SK-N-SH (cell line): ENCODE data around the gene ETFA. TPM values are rescaled to one million over a fixed set of nuclear protein-coding genes. Genes with fewer than 3 reads are reported as not detected.

ENCODE experiments used
- CTCF ChIA-PET: fragments of 300-600, 350-600 bp; formaldehyde crosslinking; extraction: SDS; loops from one replicate; lab custom pipeline; 2021; lab: Yijun Ruan, JAX
- POLR2A ChIA-PET: fragments of 350-600 bp; sonication (Branson Sonifier 250); formaldehyde crosslinking; extraction: SDS; loops from one replicate; lab custom pipeline; 2020; ENCODE audit warnings: antibody characterized with exemption, inconsistent platforms; lab: Yijun Ruan, JAX
- DNase-seq: peaks from one replicate; pipeline ENCODE4 v3.0.0; 2012
- H2AFZ ChIP-seq: fragments of 200-600 bp; sonication (generic); 2 replicates; pipeline ENCODE4 v1.8.1; 2016; ENCODE audit warnings: antibody characterized with exemption, mild to moderate bottlenecking, low read depth
- H3F3A ChIP-seq: fragments of 200-600 bp; sonication (generic); replicated peaks from 2 replicates; pipeline ENCODE3; 2016; ENCODE audit warnings: antibody characterized with exemption, mild to moderate bottlenecking; ENCODE audit not compliant: insufficient read depth
- H3K27ac ChIP-seq, 2 experiments: fragments of 200-500 bp in 1 of 2; fragments of 200-600 bp in 1 of 2; sonication (Bioruptor generic) in 1 of 2; sonication (generic), shearing (Covaris generic) in 1 of 2; 2 replicates each; pipeline versions ENCODE4 v1.5.1 to v1.6.1; 2014 to 2016; ENCODE audit warnings: low read depth in 2 of 2, inconsistent platforms in 1 of 2, low read length in 1 of 2, mild to moderate bottlenecking in 1 of 2, mixed read lengths in 1 of 2
- H3K27me3 ChIP-seq: fragments of 200-600 bp; sonication (generic), shearing (Covaris generic); 2 replicates; pipeline ENCODE4 v1.6.1; 2016; ENCODE audit warnings: mixed run types; ENCODE audit not compliant: insufficient read depth
- H3K36me3 ChIP-seq, 2 experiments: fragments of 200-500 bp in 1 of 2; fragments of 200-600 bp in 1 of 2; sonication (Bioruptor generic) in 1 of 2; sonication (generic) in 1 of 2; replicated peaks in 1 of 2; 2 replicates each; pipeline versions ENCODE3 to v1.5.1; 2014 to 2016; ENCODE audit warnings: low read length in 1 of 2, mild to moderate bottlenecking in 1 of 2; ENCODE audit not compliant: insufficient read depth in 2 of 2, control insufficient read depth in 1 of 2
- H3K4me1 ChIP-seq, 2 experiments: fragments of 200-500 bp in 1 of 2; fragments of 200-600 bp in 1 of 2; sonication (Bioruptor generic) in 1 of 2; sonication (generic), shearing (Covaris generic) in 1 of 2; 2 replicates each; pipeline versions ENCODE4 v1.5.1 to v1.6.1; 2014 to 2016; ENCODE audit warnings: low read depth in 1 of 2, low read length in 1 of 2, mixed run types in 1 of 2; ENCODE audit not compliant: insufficient read depth in 2 of 2, control insufficient read depth in 1 of 2
- H3K4me2 ChIP-seq: fragments of 200-600 bp; sonication (generic), shearing (Covaris generic); 2 replicates; pipeline ENCODE4 v1.6.1; 2017; ENCODE audit warnings: mixed run types
- H3K4me3 ChIP-seq, 2 experiments: fragments of 200-500 bp in 1 of 2; fragments of 200-600 bp in 1 of 2; sonication (Bioruptor generic) in 1 of 2; sonication (generic), shearing (Covaris generic) in 1 of 2; 2 replicates each; pipeline versions ENCODE4 v1.5.1 to v1.8.1; 2014 to 2016; ENCODE audit warnings: low read depth in 2 of 2, inconsistent platforms in 1 of 2, low read length in 1 of 2, mild to moderate bottlenecking in 1 of 2, mixed read lengths in 1 of 2, moderate library complexity in 1 of 2
- H3K79me2 ChIP-seq: fragments of 200-600 bp; sonication (generic); 2 replicates; pipeline ENCODE4 v1.8.1; 2017; ENCODE audit warnings: mild to moderate bottlenecking; ENCODE audit not compliant: insufficient read depth
- H3K9ac ChIP-seq: fragments of 200-600 bp; sonication (generic); 2 replicates; pipeline ENCODE4 v1.6.1; 2017; ENCODE audit warnings: mixed run types
- H3K9me2 ChIP-seq: fragments of 200-600 bp; sonication (generic); 2 replicates; pipeline ENCODE4 v1.6.1; 2017; ENCODE audit warnings: mixed run types
- H3K9me3 ChIP-seq: fragments of 200-600 bp; sonication (generic); 2 replicates; pipeline ENCODE4 v1.6.1; 2017; ENCODE audit warnings: mixed run types, mild to moderate bottlenecking, moderate library complexity
- H4K20me1 ChIP-seq: fragments of 200-600 bp; sonication (generic); 2 replicates; pipeline ENCODE4 v1.6.1; 2017; ENCODE audit warnings: mild to moderate bottlenecking, mixed run types; ENCODE audit not compliant: insufficient read depth
- EP300 ChIP-seq, 2 experiments: IDR thresholded peaks; 2 replicates each; pipeline versions ENCODE4 v1.4.0 to v1.6.1; 2012; ENCODE audit warnings: borderline replicate concordance in 1 of 2, low read depth in 1 of 2, low read length in 1 of 2
- FOXJ3 ChIP-seq: sonication (generic); formaldehyde crosslinking; IDR thresholded peaks from 2 replicates; pipeline ENCODE4 v1.5.1; 2020; ENCODE audit warnings: mild to moderate bottlenecking, missing genetic modification reagents
- FOXM1 ChIP-seq: IDR thresholded peaks from 2 replicates; pipeline ENCODE4 v1.4.0; 2012; ENCODE audit warnings: low read depth, mild to moderate bottlenecking
- GABPA ChIP-seq: IDR thresholded peaks from 2 replicates; pipeline ENCODE4 v1.4.0; 2012; ENCODE audit warnings: low read depth, mild to moderate bottlenecking
- JUND ChIP-seq: IDR thresholded peaks from 2 replicates; pipeline ENCODE4 v1.4.0; 2012
- MXI1 ChIP-seq: IDR thresholded peaks from 2 replicates; pipeline ENCODE4 v1.6.1; 2012; ENCODE audit warnings: mild to moderate bottlenecking, low read depth, low read length, improper control_type of control experiment
- POLR2AphosphoS5 ChIP-seq: IDR thresholded peaks from 2 replicates; pipeline ENCODE4 v1.6.1; 2012; ENCODE audit warnings: low read depth, low read length
- RAD21 ChIP-seq: IDR thresholded peaks from 2 replicates; pipeline ENCODE4 v1.6.1; 2012; ENCODE audit warnings: mild to moderate bottlenecking, low read length
- SIN3A ChIP-seq: IDR thresholded peaks from 2 replicates; pipeline ENCODE4 v1.6.1; 2012; ENCODE audit warnings: low read depth, mild to moderate bottlenecking, low read length, moderate library complexity, borderline replicate concordance
- TAF1 ChIP-seq: IDR thresholded peaks from 2 replicates; pipeline ENCODE4 v1.6.1; 2012; ENCODE audit warnings: low read depth, mild to moderate bottlenecking, low read length, moderate library complexity, borderline replicate concordance
- TEAD4 ChIP-seq: IDR thresholded peaks from 2 replicates; pipeline ENCODE4 v1.4.0; 2012; ENCODE audit warnings: mild to moderate bottlenecking, borderline replicate concordance; ENCODE audit not compliant: insufficient read depth
- YY1 ChIP-seq: IDR thresholded peaks from 2 replicates; pipeline ENCODE4 v1.4.0; 2012; ENCODE audit warnings: low read depth, mild to moderate bottlenecking
- WGBS: methylation state at CpG from one replicate; pipeline ENCODE4 v1.1.6; 2017; ENCODE audit warnings: low lambda C conversion rate; 5-methylcytosine and 5-hydroxymethylcytosine counted together
- polyA plus RNA-seq, 3 experiments: library from polyadenylated mRNA; depleted of rRNA; stranded (reverse); fragments of >200 nt; gene quantifications; 2 replicates each; pipeline ENCODE4 v1.2.3, GENCODE V29; 2012
- TF ChIP-seq, protein P1 (sequence below): IDR thresholded peaks from 2 replicates; pipeline ENCODE4; 2012
- TF ChIP-seq, protein P2 (sequence below): IDR thresholded peaks from 2 replicates; pipeline ENCODE4 v1.4.0; 2012; ENCODE audit warnings: low read depth, borderline replicate concordance
- TF ChIP-seq, protein P3 (sequence below): fragments of 200-600 bp; sonication (generic); IDR thresholded peaks from 2 replicates; pipeline ENCODE4 v1.6.1; 2017; ENCODE audit warnings: antibody characterized with exemption, mild to moderate bottlenecking, moderate library complexity
- TF ChIP-seq, protein P4 (sequence below): fragments of 150-350 bp; IDR thresholded peaks from 2 replicates; pipeline ENCODE4 v1.6.1; 2016; ENCODE audit warnings: mild to moderate bottlenecking, low read depth, low read length
- TF ChIP-seq, protein P5 (sequence below): fragments of 150-350 bp; IDR thresholded peaks from 2 replicates; pipeline ENCODE4 v1.6.1; 2017; ENCODE audit warnings: antibody characterized with exemption, low read length, low read depth, borderline replicate concordance

Gene ETFA
- polyA plus RNA-seq, 1 of the 3 experiments (the other 2 are of a cell fraction), result 122 TPM

DNA sequence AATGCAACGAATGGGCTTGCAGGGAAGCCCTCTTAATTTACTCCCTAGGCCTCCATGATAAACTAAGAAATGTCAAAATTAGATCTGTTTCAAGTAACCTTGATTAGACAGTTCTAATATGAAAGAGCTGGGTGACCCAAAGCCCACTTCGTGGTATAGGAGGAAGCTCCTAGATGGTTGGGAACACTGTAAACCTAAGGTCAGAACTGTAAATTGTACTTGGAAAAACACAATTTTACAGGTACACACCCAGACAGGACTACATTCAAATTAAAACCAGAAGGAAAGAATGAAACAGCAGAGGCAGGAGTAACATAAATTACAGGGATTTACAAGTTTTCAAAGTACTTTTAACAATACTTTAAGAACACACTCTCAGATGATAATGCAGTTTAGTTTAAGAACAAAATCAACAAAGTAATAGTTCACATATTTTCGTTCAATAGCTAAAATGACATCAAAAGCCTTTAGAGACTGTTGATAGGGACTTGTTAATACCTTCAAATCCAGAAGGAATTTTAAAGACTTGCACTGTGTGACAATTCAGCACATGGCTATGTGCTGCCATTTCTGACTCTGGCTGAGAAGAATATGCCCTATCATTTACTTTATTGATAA is 43.7 kb upstream of the ETFA start:
- no peak overlapping the region for H3K4me2 ChIP-seq
- H3K9me3 ChIP-seq, result no peaks in the 10 kb centered on the region
- H3K4me3 ChIP-seq, result no peak overlapping the region
- CTCF ChIA-PET, result interaction anchor here (1.0 to 1.1 kb wide), 2 partner anchors 21 to 164 kb away, joined by 3 to 4 read pairs; no protein-coding TSS in a partner anchor
- no peak for TF ChIP-seq RAD21
- TF ChIP-seq, protein P1, sequence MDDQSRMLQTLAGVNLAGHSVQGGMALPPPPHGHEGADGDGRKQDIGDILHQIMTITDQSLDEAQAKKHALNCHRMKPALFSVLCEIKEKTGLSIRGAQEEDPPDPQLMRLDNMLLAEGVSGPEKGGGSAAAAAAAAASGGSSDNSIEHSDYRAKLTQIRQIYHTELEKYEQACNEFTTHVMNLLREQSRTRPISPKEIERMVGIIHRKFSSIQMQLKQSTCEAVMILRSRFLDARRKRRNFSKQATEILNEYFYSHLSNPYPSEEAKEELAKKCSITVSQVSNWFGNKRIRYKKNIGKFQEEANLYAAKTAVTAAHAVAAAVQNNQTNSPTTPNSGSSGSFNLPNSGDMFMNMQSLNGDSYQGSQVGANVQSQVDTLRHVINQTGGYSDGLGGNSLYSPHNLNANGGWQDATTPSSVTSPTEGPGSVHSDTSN, result no peak
- no peak for TF ChIP-seq TEAD4
- TF ChIP-seq, protein P2, sequence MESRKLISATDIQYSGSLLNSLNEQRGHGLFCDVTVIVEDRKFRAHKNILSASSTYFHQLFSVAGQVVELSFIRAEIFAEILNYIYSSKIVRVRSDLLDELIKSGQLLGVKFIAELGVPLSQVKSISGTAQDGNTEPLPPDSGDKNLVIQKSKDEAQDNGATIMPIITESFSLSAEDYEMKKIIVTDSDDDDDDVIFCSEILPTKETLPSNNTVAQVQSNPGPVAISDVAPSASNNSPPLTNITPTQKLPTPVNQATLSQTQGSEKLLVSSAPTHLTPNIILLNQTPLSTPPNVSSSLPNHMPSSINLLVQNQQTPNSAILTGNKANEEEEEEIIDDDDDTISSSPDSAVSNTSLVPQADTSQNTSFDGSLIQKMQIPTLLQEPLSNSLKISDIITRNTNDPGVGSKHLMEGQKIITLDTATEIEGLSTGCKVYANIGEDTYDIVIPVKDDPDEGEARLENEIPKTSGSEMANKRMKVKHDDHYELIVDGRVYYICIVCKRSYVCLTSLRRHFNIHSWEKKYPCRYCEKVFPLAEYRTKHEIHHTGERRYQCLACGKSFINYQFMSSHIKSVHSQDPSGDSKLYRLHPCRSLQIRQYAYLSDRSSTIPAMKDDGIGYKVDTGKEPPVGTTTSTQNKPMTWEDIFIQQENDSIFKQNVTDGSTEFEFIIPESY, result no peak
- no peak for TF ChIP-seq TAF1
- TF ChIP-seq JUND, result no peak
- no peak for TF ChIP-seq FOXJ3 (CRISPR knock-in tag)
- TF ChIP-seq, protein P3, sequence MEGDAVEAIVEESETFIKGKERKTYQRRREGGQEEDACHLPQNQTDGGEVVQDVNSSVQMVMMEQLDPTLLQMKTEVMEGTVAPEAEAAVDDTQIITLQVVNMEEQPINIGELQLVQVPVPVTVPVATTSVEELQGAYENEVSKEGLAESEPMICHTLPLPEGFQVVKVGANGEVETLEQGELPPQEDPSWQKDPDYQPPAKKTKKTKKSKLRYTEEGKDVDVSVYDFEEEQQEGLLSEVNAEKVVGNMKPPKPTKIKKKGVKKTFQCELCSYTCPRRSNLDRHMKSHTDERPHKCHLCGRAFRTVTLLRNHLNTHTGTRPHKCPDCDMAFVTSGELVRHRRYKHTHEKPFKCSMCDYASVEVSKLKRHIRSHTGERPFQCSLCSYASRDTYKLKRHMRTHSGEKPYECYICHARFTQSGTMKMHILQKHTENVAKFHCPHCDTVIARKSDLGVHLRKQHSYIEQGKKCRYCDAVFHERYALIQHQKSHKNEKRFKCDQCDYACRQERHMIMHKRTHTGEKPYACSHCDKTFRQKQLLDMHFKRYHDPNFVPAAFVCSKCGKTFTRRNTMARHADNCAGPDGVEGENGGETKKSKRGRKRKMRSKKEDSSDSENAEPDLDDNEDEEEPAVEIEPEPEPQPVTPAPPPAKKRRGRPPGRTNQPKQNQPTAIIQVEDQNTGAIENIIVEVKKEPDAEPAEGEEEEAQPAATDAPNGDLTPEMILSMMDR, result no peak
- TF ChIP-seq EP300 (IDR thresholded peaks at IDR 0.05; ENCODE audit: borderline replicate concordance in 1 of 2, low read depth in 1 of 2, low read length in 1 of 2), result no peak
- TF ChIP-seq POLR2AphosphoS5, result no peak
- no peak for TF ChIP-seq YY1
- TF ChIP-seq, protein P4, sequence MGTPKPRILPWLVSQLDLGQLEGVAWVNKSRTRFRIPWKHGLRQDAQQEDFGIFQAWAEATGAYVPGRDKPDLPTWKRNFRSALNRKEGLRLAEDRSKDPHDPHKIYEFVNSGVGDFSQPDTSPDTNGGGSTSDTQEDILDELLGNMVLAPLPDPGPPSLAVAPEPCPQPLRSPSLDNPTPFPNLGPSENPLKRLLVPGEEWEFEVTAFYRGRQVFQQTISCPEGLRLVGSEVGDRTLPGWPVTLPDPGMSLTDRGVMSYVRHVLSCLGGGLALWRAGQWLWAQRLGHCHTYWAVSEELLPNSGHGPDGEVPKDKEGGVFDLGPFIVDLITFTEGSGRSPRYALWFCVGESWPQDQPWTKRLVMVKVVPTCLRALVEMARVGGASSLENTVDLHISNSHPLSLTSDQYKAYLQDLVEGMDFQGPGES, result no peak
- no peak for TF ChIP-seq MXI1
- TF ChIP-seq FOXM1, result no peak
- TF ChIP-seq SIN3A, result no peak
- TF ChIP-seq GABPA, result no peak
- TF ChIP-seq, protein P5, sequence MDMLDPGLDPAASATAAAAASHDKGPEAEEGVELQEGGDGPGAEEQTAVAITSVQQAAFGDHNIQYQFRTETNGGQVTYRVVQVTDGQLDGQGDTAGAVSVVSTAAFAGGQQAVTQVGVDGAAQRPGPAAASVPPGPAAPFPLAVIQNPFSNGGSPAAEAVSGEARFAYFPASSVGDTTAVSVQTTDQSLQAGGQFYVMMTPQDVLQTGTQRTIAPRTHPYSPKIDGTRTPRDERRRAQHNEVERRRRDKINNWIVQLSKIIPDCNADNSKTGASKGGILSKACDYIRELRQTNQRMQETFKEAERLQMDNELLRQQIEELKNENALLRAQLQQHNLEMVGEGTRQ, result no peak
- no peak overlapping the region for H3K27ac ChIP-seq
- H3F3A ChIP-seq, result no peaks in the 10 kb centered on the region
- no peaks in the 10 kb centered on the region for H3K79me2 ChIP-seq
- no peaks in the 10 kb centered on the region for H3K36me3 ChIP-seq
- 56% methylated on average over 3 of the region's 3 CpGs for WGBS
- no peak overlapping the region for H2AFZ ChIP-seq
- no peak overlapping the region for H3K9ac ChIP-seq
- H3K4me1 ChIP-seq, result no peaks in the 10 kb centered on the region
- POLR2A ChIA-PET, result no interaction called here
- H3K27me3 ChIP-seq, result no peaks in the 10 kb centered on the region
- DNase-seq, result no peak
- no peaks in the 10 kb centered on the region for H4K20me1 ChIP-seq
- no peaks in the 10 kb centered on the region for H3K9me2 ChIP-seq
